ENCODE results near the gene TLL2.

TLL2 gene

DNA sequence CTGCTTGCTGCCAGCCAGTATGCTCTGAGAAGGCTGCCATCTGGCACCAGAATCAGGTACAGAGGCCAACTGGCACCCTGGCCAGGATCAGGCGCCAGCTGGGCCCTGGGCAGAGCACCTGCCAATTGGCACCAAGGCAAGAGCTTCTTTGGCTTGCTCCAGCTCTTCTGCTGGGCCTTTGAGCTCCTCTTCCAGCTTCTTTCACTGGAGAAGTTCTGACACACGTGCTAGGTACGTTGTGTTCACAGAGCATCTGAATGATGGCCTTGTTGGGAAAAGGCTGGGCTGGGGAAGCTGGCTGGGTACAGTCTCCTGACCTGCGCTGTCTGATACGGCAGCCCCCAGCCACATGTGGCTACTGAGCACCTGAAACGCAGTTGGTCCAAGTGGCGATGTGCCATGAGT, 123.3 kb downstream of the TLL2 start:
- no peak for DNase-seq (ENCODE audit: low spot score)

DNA sequence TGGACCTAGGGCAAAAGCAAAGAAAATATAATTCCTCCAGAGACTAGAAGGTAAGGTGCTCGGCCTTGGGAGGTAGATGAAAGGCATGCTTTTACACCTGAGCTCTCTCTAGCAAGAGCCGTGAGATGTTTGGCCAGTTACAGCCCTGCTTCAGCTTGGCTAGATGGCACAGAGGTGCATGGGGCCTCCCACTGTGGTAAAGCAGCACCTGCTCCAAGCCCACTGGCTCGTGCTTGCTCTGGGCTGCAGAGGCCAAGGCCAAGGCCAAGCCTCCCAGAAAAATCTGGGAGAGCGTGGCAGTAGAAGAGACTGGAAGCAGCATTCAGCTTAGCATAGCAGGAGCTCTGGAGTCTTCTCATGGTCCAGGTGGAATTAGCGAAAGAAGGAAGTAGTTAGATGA, 123.9 kb downstream of the TLL2 start:
- no peak for DNase-seq (ENCODE audit: low spot score)

DNA sequence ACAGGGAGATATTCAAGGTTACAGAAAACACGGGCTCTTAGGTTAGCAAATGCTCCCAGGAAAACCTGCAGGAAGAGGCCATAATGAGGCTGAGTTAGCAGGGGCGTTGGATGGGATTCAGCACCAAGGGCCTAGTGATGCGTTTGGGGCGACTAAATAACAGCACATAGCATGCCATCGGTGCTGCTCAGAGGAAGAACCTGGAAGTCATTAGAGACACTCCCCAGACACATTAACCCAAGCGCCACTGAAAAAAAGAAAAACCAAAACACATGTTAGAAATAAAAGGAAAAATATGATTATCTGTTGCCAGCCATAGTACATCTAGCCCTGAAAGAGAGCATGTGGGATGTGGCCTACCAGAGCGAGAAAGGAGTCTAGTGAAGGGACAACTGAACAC, 126.1 kb downstream of the TLL2 start:
- no peak for DNase-seq (ENCODE audit: low spot score)

DNA sequence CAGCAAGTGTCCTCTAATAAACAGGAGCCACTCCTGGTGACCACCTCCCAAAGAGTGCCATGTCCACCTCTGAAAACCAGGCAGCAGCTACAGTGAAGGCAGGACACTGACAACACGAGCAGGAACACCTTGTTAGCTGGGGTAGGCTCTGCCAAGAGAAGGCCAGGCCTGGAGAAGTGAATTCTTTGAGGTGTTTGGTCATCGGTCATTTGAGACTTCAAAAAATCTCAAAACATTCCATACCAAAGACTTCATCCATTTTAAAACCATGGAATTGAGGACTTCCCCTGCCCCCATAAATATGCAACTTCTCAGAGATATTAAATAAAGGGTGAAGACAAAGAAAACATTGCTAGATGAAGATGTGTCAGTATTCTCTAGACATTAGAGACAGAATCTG, 126.6 kb downstream of the TLL2 start:
- peak; percentile 32 for DNase-seq (ENCODE audit: low spot score)

GRCh38 chr10:96384506-96384905, 129.2 kb downstream of the TLL2 start:
- no peak for DNase-seq (ENCODE audit: low spot score)

DNA sequence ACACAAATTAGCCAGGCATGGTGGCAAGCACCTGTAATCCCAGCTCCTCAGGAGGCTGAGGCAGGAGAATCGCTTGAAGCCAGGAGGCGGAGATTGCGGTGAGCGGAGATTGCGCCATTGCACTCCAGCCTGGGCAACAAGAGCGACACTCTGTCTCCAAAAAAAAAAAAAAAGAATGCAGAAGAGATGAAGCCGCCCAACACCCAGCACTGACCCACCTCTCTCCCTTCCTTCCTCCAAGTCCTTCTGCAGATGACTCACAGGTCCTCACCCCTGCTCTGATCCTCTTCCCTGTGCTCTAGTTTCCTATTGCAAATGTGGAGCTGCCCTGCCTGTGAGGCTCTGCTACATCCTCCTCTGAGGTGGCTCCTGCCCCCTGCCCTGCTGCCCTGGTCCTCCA, 132.9 kb downstream of the TLL2 start:
- no peak for DNase-seq (ENCODE audit: low spot score)

DNA sequence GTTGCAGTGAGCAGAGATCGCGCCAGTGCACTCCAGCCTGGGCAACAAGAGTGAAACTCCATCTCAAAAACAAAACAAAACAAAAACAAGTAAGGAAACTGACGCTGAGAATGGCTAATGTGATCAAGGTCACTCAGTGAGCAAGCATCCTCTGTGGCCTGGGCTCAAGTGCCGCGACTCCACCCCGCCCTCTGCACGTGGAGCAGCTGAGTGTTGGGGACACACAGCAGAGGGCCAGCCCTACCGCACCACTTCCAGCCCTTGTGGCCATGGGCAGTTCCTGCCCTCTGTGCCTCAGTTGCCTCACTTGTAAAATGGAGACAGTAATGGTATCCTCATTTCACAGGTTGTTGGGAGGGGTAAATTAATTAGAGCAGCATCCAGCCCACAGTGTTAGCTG, 134.0 kb downstream of the TLL2 start:
- DNase-seq (ENCODE audit: low spot score): no peak

- DNase-seq (ENCODE audit: low spot score): no peak
These were observed 135.0 kb downstream of the TLL2 start for GRCh38 chr10:96378741-96379140.

GRCh38 chr10:96377816-96378294, 135.9 kb downstream of the TLL2 start:
- DNase-seq (ENCODE audit: low spot score): no peak

- no peak for DNase-seq (ENCODE audit: low spot score)
These were observed 137.2 kb downstream of the TLL2 start for GRCh38 chr10:96376483-96376882.

DNA sequence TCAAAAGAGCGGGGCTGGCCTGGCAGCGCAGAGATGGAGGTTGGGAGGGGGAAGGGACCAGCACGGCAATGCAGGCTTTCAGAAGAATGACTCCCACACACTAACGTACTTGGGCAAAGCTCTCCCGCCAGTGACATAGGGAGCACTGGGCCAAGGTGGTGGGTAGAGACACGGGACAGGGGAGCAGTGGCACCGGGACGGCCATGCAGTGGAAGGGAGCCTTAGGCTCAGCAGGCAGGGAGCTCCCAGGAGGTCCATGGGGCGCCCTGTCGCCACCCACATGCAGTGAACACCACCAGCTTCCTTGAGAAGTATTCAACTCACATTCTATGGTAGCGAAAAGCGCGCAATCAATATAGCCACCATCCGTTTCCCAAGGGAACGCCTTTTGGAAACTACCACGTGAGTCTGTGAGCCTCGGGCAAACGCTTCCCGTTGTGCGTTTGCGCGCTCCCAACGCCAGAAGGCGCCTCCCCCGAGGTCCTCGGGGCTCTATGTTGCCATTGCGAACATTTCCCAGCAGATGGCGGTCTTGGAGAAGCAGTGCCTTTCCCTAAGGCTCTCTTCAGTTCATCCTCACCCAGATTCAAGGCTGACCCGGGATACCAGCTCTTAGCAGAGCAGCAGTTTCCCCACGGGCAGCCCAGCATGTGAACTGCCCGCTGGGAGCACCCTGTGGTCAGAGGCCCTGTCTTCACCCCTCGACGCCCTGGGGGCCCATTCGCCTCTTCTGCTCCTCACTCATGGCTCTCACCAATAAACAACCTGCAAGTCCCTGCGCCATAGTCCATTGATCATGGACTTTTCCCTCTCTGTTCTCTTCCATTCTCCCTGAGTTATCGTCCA, 138.5 kb downstream of the TLL2 start:
- peak; percentile 95 for DNase-seq (ENCODE audit: low spot score)

- no peak for DNase-seq (ENCODE audit: low spot score)
These were observed 139.1 kb downstream of the TLL2 start for GRCh38 chr10:96374639-96374984.

DNA sequence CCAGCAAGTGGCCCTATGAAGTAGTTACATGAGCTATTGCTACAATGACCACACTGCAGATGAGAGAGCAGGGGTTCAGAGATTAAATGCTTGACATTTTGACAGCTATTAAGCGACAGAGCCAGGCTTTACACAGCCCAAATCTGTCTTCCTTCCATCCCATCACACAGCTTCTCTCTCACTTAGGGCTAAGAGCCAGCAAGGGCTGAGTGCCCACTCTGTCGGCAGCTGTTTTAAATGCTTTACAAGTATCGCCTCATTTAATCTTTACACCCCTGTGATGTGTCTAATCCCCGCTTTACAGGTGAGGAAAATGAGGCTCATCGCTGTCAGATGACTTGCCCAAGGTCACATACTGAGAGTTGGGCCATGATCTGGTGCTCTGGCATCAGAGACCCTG, 139.7 kb downstream of the TLL2 start:
- no peak for DNase-seq (ENCODE audit: low spot score)

- no peak for DNase-seq (ENCODE audit: low spot score)
These were observed 142.4 kb downstream of the TLL2 start for GRCh38 chr10:96371356-96371755.

DNA sequence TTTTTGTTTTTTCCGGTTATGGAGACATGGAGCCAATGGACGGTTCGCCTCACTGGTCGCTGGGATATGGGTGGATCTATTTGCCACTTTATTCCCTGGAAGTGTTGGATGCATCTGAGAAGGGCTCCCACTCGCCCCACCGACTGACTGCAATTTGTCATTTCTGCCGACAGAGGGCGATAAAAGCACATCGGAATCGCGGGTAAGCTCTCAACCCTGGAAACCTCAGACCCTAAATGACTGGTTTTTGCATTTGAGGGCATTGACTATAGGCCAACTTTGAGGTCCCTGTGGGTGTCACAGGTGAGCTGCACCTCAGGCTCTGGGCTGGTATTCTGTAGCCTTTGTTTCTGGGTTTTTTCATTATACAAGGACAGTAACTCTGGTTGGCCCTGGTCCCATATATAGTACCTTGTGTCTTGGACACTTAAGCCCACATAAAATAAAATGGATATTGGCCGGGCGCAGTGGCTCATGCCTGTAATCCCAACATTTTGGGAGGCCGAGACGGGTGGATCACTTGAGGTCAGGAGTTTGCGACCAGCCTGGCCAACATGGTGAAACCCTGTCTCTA, 143.1 kb downstream of the TLL2 start:
- peak; percentile 70 for DNase-seq (ENCODE audit: low spot score)

- no peak for DNase-seq (ENCODE audit: low spot score)
These were observed 143.7 kb downstream of the TLL2 start for GRCh38 chr10:96369890-96370583.

DNA sequence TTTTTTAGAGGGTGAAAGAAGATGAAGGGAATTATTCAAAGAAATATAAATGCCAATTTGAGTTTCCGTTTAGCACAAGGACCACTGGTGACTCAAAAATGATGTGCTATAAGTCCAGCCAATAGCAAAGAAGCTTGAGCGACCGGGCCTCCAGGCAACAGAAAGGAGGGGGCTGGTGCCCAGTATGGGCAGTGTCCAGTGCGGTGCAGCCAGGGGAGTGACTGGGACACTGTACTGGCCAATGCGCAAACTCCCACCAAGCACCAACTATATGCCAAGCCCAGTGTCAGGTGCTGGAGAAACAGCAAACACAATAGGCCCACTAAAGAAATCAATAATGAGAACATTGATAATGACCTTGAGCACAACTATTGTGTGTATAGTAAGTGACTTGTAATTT, 144.8 kb downstream of the TLL2 start:
- DNase-seq (ENCODE audit: low spot score): no peak

GRCh38 chr10:96367470-96367869, 146.3 kb downstream of the TLL2 start:
- no peak for DNase-seq (ENCODE audit: low spot score)

DNA sequence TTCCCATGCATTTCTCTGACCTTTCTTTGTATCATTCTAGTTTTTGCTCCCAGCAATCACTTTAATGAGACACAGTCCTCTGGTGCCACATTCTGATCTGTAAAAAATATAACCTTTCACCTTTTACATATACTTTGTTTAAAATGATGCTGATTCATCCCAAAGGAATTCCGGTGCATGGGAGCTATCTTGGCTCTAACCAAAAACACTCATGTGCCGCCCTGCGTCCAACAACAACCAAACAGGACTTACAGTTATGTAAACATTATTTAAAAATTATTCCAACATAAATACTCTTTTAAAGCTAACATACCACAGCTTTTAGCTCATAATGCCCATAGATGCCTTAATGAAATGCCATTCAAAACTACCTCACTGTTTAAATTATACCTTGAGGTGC, 147.2 kb downstream of the TLL2 start:
- no peak for DNase-seq (ENCODE audit: low spot score)

- no peak for DNase-seq (ENCODE audit: low spot score)
These were observed 148.2 kb downstream of the TLL2 start for GRCh38 chr10:96365571-96365970.

- DNase-seq (ENCODE audit: low spot score): no peak
These were observed 153.0 kb downstream of the TLL2 start for GRCh38 chr10:96360766-96361165.

DNA sequence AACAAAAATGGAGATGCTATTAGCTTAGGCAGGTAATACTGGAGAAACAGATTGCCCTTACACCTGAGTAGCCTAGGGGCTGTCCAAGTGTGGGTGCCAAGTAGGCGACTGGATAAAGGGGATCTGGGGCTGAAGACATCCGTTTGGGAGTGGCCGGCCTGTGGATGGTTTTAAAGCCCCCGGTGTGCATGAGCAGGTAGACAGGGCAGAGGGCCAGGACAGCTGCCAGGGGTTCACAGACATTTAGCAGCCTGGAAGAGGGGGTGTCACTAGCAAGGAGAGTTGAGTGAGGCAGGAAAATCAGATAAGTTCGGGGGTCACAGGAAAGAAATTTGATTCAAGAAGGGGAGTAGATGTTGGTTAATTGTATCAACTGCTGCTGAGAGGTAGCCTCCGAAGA, 153.4 kb downstream of the TLL2 start:
- no peak for DNase-seq (ENCODE audit: low spot score)

GRCh38 chr10:96359616-96360015, 154.1 kb downstream of the TLL2 start:
- no peak for DNase-seq (ENCODE audit: low spot score)

All from AG08396 (cell line).